ENCODE data around the gene EDIL3.

Gene EDIL3

DNA sequence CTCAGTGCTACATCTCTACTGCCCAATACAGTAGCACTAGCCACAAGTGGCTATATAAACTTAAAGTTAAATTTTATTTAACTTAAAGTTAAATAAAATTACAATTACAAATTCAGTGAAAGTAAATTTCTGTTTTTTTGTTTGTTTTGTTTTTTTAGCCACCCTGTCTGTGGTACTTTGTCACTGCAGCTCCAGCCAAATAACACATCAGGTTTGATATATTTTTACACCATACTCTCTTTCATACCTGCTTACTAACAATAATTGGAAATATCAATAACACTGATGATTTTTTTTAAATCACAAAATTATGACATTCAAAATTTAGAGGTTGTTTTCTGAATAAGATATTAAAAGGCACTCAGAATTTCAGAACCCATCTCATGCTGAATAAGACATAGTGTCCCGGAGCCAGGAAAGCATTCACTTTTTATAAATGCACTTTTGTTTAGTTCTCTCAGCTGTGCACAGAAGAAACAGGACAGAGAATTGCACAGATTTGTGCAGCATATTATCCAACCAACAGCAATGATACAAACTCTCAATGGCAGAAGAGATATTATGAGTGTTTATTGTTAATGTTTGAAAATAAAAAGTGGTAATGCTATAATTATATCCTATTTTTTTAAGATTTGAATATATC, 92.6 kb downstream of the EDIL3 start:
- Histone ChIP-seq H3K4me1 (ENCODE audit: control insufficient read depth, insufficient read depth, low read length) (peaks cover 16% of the 10 kb centered on the region), H3K9me3 (replicated peaks; ENCODE audit: low read length) (no peaks in the 10 kb centered on the region), H3K36me3 (ENCODE audit: insufficient read depth, low read length) (no peaks in the 10 kb centered on the region), H3K9ac (ENCODE audit: low read depth, low read length) (no peak overlapping the region), H3K27me3 (ENCODE audit: control insufficient read depth, insufficient read depth, low read length) (no peaks in the 10 kb centered on the region), H3K4me2 (ENCODE audit: low read length) (no peak overlapping the region), H3K4me3 (ENCODE audit: low read length) (no peak overlapping the region)

DNA sequence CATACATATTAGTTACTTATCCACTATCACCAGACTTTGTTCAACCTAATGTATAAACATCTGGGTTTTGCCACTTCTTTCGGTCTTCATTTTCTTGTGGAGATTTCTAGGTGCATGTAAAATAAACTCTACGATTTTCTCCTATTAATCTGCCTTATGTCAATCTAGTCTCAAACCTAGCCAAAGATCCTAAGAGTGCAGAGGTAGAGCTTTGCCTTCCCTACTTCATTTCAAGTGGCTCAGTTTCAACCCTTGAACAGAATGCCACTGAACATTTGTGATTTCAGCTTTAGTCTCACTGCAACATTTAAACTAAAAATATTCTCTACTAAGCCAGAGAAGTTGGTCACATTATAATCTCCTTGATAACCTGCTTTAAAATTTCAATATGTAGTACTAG, 94.0 kb downstream of the EDIL3 start:
- no peak overlapping the region for H3K4me2 ChIP-seq (ENCODE audit: low read length)
- H3K4me1 ChIP-seq (ENCODE audit: control insufficient read depth, insufficient read depth, low read length), result peaks cover 16% of the 10 kb centered on the region
- H3K9ac ChIP-seq (ENCODE audit: low read depth, low read length), result no peak overlapping the region
- no peaks in the 10 kb centered on the region for H3K36me3 ChIP-seq (ENCODE audit: insufficient read depth, low read length)
- H3K4me3 ChIP-seq (ENCODE audit: low read length), result no peak overlapping the region
- no peaks in the 10 kb centered on the region for H3K9me3 ChIP-seq (replicated peaks; ENCODE audit: low read length)
- no peaks in the 10 kb centered on the region for H3K27me3 ChIP-seq (ENCODE audit: control insufficient read depth, insufficient read depth, low read length)

DNA sequence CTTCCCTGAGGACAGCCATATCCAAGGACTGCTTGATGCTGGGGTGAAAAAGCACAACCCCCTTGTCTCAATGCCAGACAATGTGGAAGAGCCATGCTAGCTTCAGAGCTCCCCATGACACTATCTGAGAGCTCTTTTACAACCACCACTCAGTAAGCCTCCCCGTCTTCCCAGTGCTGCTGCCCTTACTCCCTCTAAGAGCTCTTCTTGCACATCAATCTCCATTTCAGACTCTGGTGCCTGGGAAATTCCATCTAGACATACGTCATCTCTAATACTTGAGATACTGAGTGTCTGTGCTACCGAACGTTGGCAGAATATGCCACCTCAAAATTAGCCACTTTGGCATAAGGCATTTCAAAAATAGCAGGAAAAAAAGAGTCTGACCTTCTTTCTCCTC, 94.5 kb downstream of the EDIL3 start:
- Histone ChIP-seq H3K4me2 (ENCODE audit: low read length) (no peak overlapping the region), H3K9ac (ENCODE audit: low read depth, low read length) (no peak overlapping the region), H3K4me1 (ENCODE audit: control insufficient read depth, insufficient read depth, low read length) (peaks cover 16% of the 10 kb centered on the region), H3K9me3 (replicated peaks; ENCODE audit: low read length) (no peaks in the 10 kb centered on the region), H3K4me3 (ENCODE audit: low read length) (no peak overlapping the region), H3K36me3 (ENCODE audit: insufficient read depth, low read length) (no peaks in the 10 kb centered on the region), H3K27me3 (ENCODE audit: control insufficient read depth, insufficient read depth, low read length) (no peaks in the 10 kb centered on the region)

DNA sequence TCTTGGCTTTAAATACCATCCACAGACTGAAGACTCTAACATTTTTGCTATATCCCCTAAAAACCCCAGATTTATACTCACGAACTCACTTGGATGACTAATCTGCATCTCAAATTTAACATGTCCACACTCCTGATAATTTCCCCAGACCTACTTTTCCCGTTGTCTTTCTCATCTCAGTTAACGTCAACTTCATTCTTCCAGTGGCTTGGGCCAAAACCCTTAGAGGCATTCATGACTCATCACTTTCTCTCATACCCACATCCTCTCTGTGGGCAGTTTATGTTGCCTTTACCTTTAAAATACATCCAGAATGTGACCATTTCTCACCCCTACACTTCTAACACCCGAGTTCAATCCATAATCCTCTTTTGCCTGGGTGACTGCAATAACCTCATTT, 96.7 kb downstream of the EDIL3 start:
- Histone ChIP-seq H3K27me3 (ENCODE audit: control insufficient read depth, insufficient read depth, low read length) (no peaks in the 10 kb centered on the region), H3K4me1 (ENCODE audit: control insufficient read depth, insufficient read depth, low read length) (peaks cover 16% of the 10 kb centered on the region), H3K4me2 (ENCODE audit: low read length) (peak overlapping the region; percentile 17), H3K9ac (ENCODE audit: low read depth, low read length) (no peak overlapping the region), H3K36me3 (ENCODE audit: insufficient read depth, low read length) (no peaks in the 10 kb centered on the region), H3K4me3 (ENCODE audit: low read length) (no peak overlapping the region), H3K9me3 (replicated peaks; ENCODE audit: low read length) (no peaks in the 10 kb centered on the region)

DNA sequence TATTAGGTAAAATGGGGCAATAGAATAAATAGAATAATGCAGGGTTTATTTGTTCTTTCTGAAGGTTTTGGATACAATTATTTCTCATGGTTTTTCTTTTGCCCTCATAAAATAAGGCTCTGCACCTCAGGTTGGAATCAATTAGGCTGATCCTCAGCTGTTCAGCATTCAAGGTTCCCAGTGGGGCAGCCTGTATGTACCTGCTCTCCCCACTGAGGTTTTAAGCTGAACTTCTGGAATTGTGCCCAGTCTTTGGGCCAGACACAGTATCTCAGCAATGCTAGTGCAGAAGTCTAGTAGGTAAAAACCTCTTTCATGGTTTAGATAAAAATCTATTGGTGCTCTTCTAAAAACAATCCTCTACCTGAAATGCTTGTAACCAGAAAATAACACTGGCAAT, 98.0 kb downstream of the EDIL3 start:
- Histone ChIP-seq H3K27me3 (ENCODE audit: control insufficient read depth, insufficient read depth, low read length) (no peaks in the 10 kb centered on the region), H3K9me3 (replicated peaks; ENCODE audit: low read length) (no peaks in the 10 kb centered on the region), H3K36me3 (ENCODE audit: insufficient read depth, low read length) (no peaks in the 10 kb centered on the region), H3K4me3 (ENCODE audit: low read length) (no peak overlapping the region), H3K4me2 (ENCODE audit: low read length) (no peak overlapping the region), H3K9ac (ENCODE audit: low read depth, low read length) (no peak overlapping the region), H3K4me1 (ENCODE audit: control insufficient read depth, insufficient read depth, low read length) (peaks cover 16% of the 10 kb centered on the region)

DNA sequence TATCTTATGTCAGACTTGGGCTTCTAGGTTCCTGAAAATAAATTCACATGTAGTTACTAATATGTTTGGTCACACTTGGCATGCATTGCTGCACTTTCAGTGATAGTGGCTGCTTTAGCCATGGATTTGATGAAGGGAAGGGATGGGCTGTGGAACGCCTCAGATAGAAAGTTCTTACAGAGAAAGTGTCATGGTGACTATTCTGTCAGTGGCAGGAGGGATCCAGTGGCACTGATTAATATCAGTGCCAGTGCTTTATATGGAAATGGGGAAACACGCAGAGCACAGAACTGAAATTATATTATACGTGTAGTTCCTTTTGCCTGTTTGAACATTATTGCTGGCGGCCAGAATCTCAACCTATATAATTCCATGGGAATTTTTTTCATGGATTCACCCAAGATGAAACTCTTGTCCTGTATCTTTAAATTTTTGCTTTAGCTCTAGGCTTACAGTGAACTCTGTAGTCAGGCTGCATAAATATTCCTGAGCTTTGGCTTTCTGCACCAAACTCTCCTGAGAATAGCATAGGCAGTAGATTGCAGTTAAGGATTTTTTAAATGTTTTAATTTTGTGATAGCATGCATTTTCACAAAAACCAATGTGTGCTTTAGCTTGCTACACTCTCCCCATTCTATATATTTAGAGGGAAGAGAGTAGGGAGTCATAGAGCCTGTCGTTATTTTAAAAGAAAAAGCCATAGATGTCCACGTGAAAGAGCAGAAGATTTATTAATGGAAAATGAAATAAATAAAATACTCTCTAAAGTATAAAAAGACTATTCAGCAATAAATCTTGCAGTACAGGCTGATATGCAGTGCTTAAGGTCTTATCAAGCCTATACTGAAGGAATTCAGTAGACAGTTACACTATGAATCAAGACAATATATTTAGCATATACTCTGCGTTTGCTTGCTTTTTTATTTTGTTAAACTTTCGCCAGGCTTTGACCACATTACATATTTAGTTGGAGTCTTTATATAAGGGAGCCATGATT, 98.7 kb downstream of the EDIL3 start:
- no peaks in the 10 kb centered on the region for H3K27me3 ChIP-seq (ENCODE audit: control insufficient read depth, insufficient read depth, low read length)

DNA sequence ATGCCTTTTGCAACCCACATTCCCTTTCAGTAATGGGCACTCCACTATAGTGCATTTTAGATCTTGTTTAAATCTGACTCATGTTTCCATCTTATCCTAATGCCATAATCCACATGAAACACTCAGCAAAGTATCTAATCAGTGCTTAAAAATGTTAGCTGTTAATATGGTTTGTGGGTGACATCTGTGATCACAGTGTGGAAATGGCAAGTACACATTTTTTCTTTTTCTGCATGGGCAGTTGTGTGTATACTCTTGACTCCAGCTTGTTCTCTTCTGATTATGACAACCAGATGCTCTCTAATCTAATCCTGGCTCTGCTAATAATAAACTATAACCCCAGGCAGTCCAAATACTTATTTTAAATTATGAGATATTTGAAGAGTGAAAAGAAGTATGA, 103.3 kb downstream of the EDIL3 start:
- no peak overlapping the region for H3K9ac ChIP-seq (ENCODE audit: low read depth, low read length)
- H3K36me3 ChIP-seq (ENCODE audit: insufficient read depth, low read length), result no peaks in the 10 kb centered on the region
- no peak overlapping the region for H3K4me3 ChIP-seq (ENCODE audit: low read length)
- H3K4me1 ChIP-seq (ENCODE audit: control insufficient read depth, insufficient read depth, low read length), result no peaks in the 10 kb centered on the region
- H3K27me3 ChIP-seq (ENCODE audit: control insufficient read depth, insufficient read depth, low read length), result peaks cover 2% of the 10 kb centered on the region
- H3K4me2 ChIP-seq (ENCODE audit: low read length), result no peak overlapping the region
- H3K9me3 ChIP-seq (replicated peaks; ENCODE audit: low read length), result no peaks in the 10 kb centered on the region

More for the DNA sequence above, 98.7 kb downstream of the EDIL3 start:
- Histone ChIP-seq H3K36me3 (ENCODE audit: insufficient read depth, low read length) (no peaks in the 10 kb centered on the region), H3K9ac (ENCODE audit: low read depth, low read length) (no peak overlapping the region), H3K4me2 (ENCODE audit: low read length) (no peak overlapping the region), H3K4me1 (ENCODE audit: control insufficient read depth, insufficient read depth, low read length) (peaks cover 16% of the 10 kb centered on the region), H3K9me3 (replicated peaks; ENCODE audit: low read length) (no peaks in the 10 kb centered on the region), H3K4me3 (ENCODE audit: low read length) (no peak overlapping the region)

DNA sequence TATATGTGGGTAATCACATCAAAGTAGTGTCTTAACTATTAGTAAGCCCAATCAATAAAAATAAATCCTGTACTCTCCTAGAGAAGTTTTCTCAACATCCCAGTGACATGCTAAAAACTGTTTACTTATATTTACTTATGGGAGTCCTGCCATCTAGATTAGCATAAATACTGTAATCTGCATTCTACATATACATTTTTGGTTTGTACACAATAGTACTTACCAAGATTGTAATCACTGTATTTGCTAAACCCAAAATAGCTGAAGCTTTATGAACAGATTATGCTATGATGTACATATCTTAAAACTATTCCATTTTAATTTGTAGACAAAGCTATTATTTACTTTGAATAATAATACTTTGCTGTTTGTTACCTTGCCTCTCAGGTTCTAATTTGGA, 105.4 kb downstream of the EDIL3 start:
- no peak overlapping the region for H3K4me2 ChIP-seq (ENCODE audit: low read length)
- H3K9me3 ChIP-seq (replicated peaks; ENCODE audit: low read length), result no peaks in the 10 kb centered on the region
- no peaks in the 10 kb centered on the region for H3K36me3 ChIP-seq (ENCODE audit: insufficient read depth, low read length)
- no peak overlapping the region for H3K4me3 ChIP-seq (ENCODE audit: low read length)
- H3K4me1 ChIP-seq (ENCODE audit: control insufficient read depth, insufficient read depth, low read length), result no peaks in the 10 kb centered on the region
- H3K27me3 ChIP-seq (ENCODE audit: control insufficient read depth, insufficient read depth, low read length), result peaks cover 2% of the 10 kb centered on the region
- no peak overlapping the region for H3K9ac ChIP-seq (ENCODE audit: low read depth, low read length)

DNA sequence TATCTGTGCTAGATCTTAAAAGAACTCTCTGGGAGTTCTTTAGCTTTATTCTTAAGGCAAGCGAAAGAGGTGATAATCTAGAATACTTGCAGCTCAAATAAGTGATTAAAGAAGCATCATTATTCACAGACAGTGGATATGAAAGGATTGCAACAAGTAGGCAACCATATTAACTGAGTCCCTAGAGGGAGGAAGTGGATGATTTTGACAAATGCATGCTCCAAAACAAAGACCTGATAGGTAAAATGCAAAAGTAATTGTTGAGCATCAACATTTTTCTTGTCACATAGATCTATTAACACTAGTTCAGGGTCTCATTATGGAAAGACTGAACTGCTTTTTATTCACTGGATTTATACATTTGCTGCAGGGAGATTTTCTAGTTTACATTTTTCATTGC, 109.1 kb downstream of the EDIL3 start:
- Histone ChIP-seq H3K4me2 (ENCODE audit: low read length) (no peak overlapping the region), H3K4me3 (ENCODE audit: low read length) (no peak overlapping the region), H3K4me1 (ENCODE audit: control insufficient read depth, insufficient read depth, low read length) (no peaks in the 10 kb centered on the region), H3K27me3 (ENCODE audit: control insufficient read depth, insufficient read depth, low read length) (peaks cover 2% of the 10 kb centered on the region), H3K9ac (ENCODE audit: low read depth, low read length) (no peak overlapping the region), H3K9me3 (replicated peaks; ENCODE audit: low read length) (no peaks in the 10 kb centered on the region), H3K36me3 (ENCODE audit: insufficient read depth, low read length) (no peaks in the 10 kb centered on the region)

DNA sequence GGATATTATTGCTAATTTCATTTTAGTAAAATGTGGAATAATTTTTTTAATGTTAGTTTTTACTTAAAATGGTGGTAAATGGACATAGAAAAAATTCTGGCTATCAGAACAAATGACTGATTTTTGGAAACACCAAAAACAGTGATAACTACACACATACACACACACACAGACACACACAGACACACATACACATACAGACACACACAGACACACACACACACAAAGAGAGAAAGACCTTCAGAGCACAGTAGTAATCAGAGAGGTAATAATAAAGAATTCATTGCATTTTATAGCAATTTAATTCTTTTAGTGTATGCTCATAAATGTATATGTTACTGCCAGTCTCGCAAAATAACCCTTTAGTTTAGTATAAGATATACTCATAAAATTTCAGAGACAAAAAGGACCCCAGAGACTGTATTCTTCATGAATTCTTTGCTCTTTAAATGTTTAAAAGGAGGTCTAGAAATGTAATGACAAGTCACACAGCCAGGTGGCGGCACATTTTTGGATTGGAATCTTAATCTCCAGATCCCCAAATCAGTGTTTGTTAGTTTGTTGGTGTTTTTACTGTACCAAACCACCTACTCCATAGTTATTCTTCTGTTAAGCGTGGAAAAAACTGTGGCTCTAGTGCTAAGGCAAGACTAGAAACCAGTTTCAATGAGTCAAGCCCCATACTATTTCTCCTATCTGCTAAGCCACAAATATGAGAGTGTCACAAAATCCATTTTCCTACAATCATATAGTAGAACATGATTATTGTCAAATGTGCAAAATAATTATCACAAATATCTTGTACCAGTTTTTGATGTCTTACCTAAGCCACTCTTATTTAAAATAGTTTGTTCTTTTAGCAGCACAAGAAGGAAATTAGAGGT, 109.9 kb downstream of the EDIL3 start:
- Histone ChIP-seq H3K4me3 (ENCODE audit: low read length) (no peak overlapping the region), H3K9ac (ENCODE audit: low read depth, low read length) (no peak overlapping the region), H3K27me3 (ENCODE audit: control insufficient read depth, insufficient read depth, low read length) (peaks cover 2% of the 10 kb centered on the region), H3K4me2 (ENCODE audit: low read length) (no peak overlapping the region), H3K36me3 (ENCODE audit: insufficient read depth, low read length) (no peaks in the 10 kb centered on the region), H3K9me3 (replicated peaks; ENCODE audit: low read length) (no peaks in the 10 kb centered on the region), H3K4me1 (ENCODE audit: control insufficient read depth, insufficient read depth, low read length) (no peaks in the 10 kb centered on the region)

DNA sequence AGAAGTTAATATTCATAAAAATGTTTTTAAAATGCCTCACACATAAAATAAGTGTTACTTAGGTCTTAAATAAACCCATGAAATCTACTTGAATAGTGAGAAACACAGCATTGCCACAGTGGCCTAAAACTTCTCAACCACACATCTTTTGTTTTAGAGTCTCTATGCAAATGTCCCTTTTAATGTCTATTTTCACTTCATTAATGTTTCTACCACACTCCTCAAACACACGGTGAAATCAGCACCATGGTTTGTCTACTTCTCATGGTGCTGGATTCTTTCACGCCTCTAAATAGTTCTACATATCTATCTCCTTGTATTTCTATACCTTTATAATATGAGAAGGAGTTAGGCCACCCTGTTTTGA, 111.2 kb downstream of the EDIL3 start:
- Histone ChIP-seq H3K4me1 (ENCODE audit: control insufficient read depth, insufficient read depth, low read length) (no peaks in the 10 kb centered on the region), H3K4me3 (ENCODE audit: low read length) (no peak overlapping the region), H3K4me2 (ENCODE audit: low read length) (no peak overlapping the region), H3K27me3 (ENCODE audit: control insufficient read depth, insufficient read depth, low read length) (no peaks in the 10 kb centered on the region), H3K9ac (ENCODE audit: low read depth, low read length) (no peak overlapping the region), H3K36me3 (ENCODE audit: insufficient read depth, low read length) (no peaks in the 10 kb centered on the region), H3K9me3 (replicated peaks; ENCODE audit: low read length) (no peaks in the 10 kb centered on the region)

All from skeletal muscle satellite cell (primary cell).